BJ (cell line): ENCODE data around the gene SORCS2. TPM values are rescaled to one million over a fixed set of nuclear protein-coding genes. Genes with fewer than 3 reads are reported as not detected.

Source experiments
- CTCF ChIA-PET: fragments of 350-600 bp; formaldehyde crosslinking; extraction: SDS; loops from one replicate; lab custom pipeline; 2021; ENCODE audit warnings: antibody characterized with exemption, inconsistent platforms; lab: Yijun Ruan, JAX
- POLR2A ChIA-PET: fragments of 300-600 bp; sonication (Branson Sonifier 250); formaldehyde crosslinking; extraction: SDS; loops from one replicate; lab custom pipeline; 2021; ENCODE audit warnings: antibody characterized with exemption; lab: Charles Lee
- DNase-seq: peaks from one replicate; pipeline ENCODE4 v3.0.0-alpha.2; 2011; ENCODE audit warnings: low read depth
- H3K27me3 ChIP-seq: 2 replicates; pipeline ENCODE4 v1.6.0; 2011; ENCODE audit warnings: low read length; ENCODE audit not compliant: control insufficient read depth, insufficient read depth
- H3K36me3 ChIP-seq: 2 replicates; pipeline ENCODE4 v1.5.1; 2011; ENCODE audit warnings: low read length; ENCODE audit not compliant: control insufficient read depth, insufficient read depth
- H3K4me3 ChIP-seq: 2 replicates; pipeline ENCODE4 v1.5.1; 2011; ENCODE audit warnings: low read depth, mild to moderate bottlenecking, control low read depth, low read length
- CTCF ChIP-seq: IDR thresholded peaks from 2 replicates; pipeline ENCODE4 v1.5.1; 2011; ENCODE audit warnings: low read depth, mild to moderate bottlenecking, control low read depth, inconsistent platforms, low read length, moderate library complexity; ENCODE audit not compliant: insufficient read depth
- polyA plus RNA-seq: library from polyadenylated mRNA; depleted of rRNA; stranded (reverse); fragments of >200 nt; gene quantifications from 2 replicates; pipeline ENCODE4 v1.2.3, GENCODE V29; 2011

The SORCS2 gene
- polyA plus RNA-seq, 1 experiment: 0.63 TPM

- no peak for TF ChIP-seq CTCF
- Histone ChIP-seq H3K36me3 (peaks cover 29% of the 10 kb centered on the region), H3K27me3 (no peaks in the 10 kb centered on the region), H3K4me3 (no peak overlapping the region)
- POLR2A ChIA-PET: no interaction called here
- CTCF ChIA-PET: interaction anchor here (1.2 to 2.9 kb wide), 3 partner anchors 8 to 16 kb away, joined by 3 to 11 read pairs (median 4); no protein-coding TSS in a partner anchor
- DNase-seq: no peak
Measured at GRCh38 chr4:7777871-7778509, 585.7 kb downstream of the SORCS2 start.

GRCh38 chr4:7778510-7779431 lies 586.4 kb downstream of the SORCS2 start:
- H3K36me3 ChIP-seq: peaks cover 28% of the 10 kb centered on the region
- ChIA-PET POLR2A (interaction anchor here (0.6 kb wide), 1 partner anchor 20 kb away, joined by 5 read pairs; no protein-coding TSS in a partner anchor), CTCF (interaction anchor here (0.6 to 2.9 kb wide), 5 partner anchors 8 to 975 kb away, joined by 3 to 11 read pairs (median 4); no protein-coding TSS in a partner anchor)
- H3K4me3 ChIP-seq: no peak overlapping the region
- no peak for TF ChIP-seq CTCF
- DNase-seq: no peak
- no peaks in the 10 kb centered on the region for H3K27me3 ChIP-seq

GRCh38 chr4:7779432-7779768 lies 587.1 kb downstream of the SORCS2 start:
- no peak for TF ChIP-seq CTCF
- H3K36me3 ChIP-seq: peaks cover 29% of the 10 kb centered on the region
- POLR2A ChIA-PET: no interaction called here
- no peak overlapping the region for H3K4me3 ChIP-seq
- H3K27me3 ChIP-seq: no peaks in the 10 kb centered on the region
- CTCF ChIA-PET: interaction anchor here (0.6 to 2.9 kb wide), 5 partner anchors 9 to 976 kb away, joined by 3 to 11 read pairs (median 4); no protein-coding TSS in a partner anchor
- no peak for DNase-seq

DNA sequence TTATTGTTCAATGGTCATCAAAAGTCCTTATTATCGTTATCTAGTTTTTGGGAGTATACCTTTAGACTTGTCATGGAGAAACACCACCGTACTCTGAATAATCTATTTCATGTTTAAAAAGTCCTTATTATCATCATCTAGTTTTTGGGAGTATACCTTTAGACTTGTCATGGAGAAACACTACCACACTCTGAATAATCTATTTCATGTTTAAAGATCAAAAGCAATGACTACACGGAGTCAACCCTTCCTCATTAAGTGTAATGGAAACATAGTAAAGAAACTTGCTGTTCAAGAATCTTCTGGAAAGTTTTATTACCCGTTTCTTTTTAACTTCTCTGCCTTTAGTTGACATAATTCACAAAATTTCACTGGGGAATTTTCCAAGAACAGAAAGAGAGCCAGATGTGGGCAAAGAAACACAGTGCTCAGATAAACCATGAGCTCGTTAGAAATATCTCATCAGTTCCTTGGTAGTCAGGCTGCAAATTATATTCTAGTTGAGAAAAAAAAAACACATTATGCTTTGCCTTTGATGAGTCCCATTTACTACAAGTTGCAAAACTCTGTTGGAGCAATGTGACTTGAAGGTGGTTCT lies 588.5 kb downstream of the SORCS2 start:
- Histone ChIP-seq H3K27me3 (no peaks in the 10 kb centered on the region), H3K4me3 (no peak overlapping the region), H3K36me3 (peaks cover 36% of the 10 kb centered on the region)
- no peak for TF ChIP-seq CTCF
- ChIA-PET CTCF (interaction anchor here (1.1 to 2.9 kb wide), 4 partner anchors 10 to 24 kb away, joined by 4 to 11 read pairs (median 4); no protein-coding TSS in a partner anchor), POLR2A (no interaction called here)
- DNase-seq: no peak
